DND-41 (cell line): ENCODE measurements around the gene CDC42EP1.

ENCODE experiments used
- ATAC-seq: fragments of 200-7000 bp; cut with Tn5 transposase; 3 replicates; pipeline ENCODE4 v1.9.1; 2021; ENCODE audit warnings: low read depth; ENCODE audit not compliant: insufficient read depth
- DNase-seq: peaks from one replicate; pipeline ENCODE4 v3.0.0-alpha.2; 2020
- H2AFZ ChIP-seq: 2 replicates; pipeline ENCODE4 v1.6.0; 2012; ENCODE audit warnings: low read depth, low read length
- H3K27ac ChIP-seq: 2 replicates; pipeline ENCODE4 v1.5.1; 2012; ENCODE audit warnings: low read length, inconsistent platforms
- H3K27me3 ChIP-seq: fragments of 200-600 bp; sonication (generic); 2 replicates; pipeline ENCODE4 v1.6.0; 2012; ENCODE audit warnings: low read length, mild to moderate bottlenecking, inconsistent platforms; ENCODE audit not compliant: insufficient read depth, poor library complexity
- H3K36me3 ChIP-seq: 2 replicates; pipeline ENCODE4 v1.5.1; 2012; ENCODE audit warnings: low read length, inconsistent platforms; ENCODE audit not compliant: insufficient read depth
- H3K4me1 ChIP-seq: 2 replicates; pipeline ENCODE4 v1.5.1; 2012; ENCODE audit warnings: mild to moderate bottlenecking, low read length; ENCODE audit not compliant: insufficient read depth
- H3K4me2 ChIP-seq: 2 replicates; pipeline ENCODE4 v1.6.0; 2012; ENCODE audit warnings: mild to moderate bottlenecking, moderate library complexity, low read length, inconsistent platforms; ENCODE audit not compliant: insufficient read depth
- H3K4me3 ChIP-seq, 2 experiments: fragments of 200-600 bp in 1 of 2; shearing (Covaris generic) in 1 of 2; 2 replicates each; pipeline ENCODE4 v1.5.1; 2012 to 2016; ENCODE audit warnings: inconsistent platforms in 2 of 2, low read length in 2 of 2, mild to moderate bottlenecking in 2 of 2, low read depth in 1 of 2, moderate library complexity in 1 of 2
- H3K79me2 ChIP-seq: 2 replicates; pipeline ENCODE4 v1.6.0; 2012; ENCODE audit warnings: low read length, inconsistent platforms; ENCODE audit not compliant: insufficient read depth
- H3K9ac ChIP-seq: 2 replicates; pipeline ENCODE4 v1.6.0; 2012; ENCODE audit warnings: low read depth, mild to moderate bottlenecking, inconsistent platforms, low read length, moderate library complexity
- H3K9me3 ChIP-seq: 2 replicates; pipeline ENCODE4 v1.5.1; 2012; ENCODE audit warnings: low read length, moderate library complexity, mild to moderate bottlenecking, inconsistent platforms; ENCODE audit not compliant: insufficient read depth, severe bottlenecking
- H4K20me1 ChIP-seq: 2 replicates; pipeline ENCODE4 v1.6.0; 2012; ENCODE audit warnings: low read length; ENCODE audit not compliant: insufficient read depth
- EZH2 ChIP-seq: IDR thresholded peaks from 3 replicates; pipeline ENCODE4 v1.6.1; 2012; ENCODE audit warnings: borderline replicate concordance, low read depth, mild to moderate bottlenecking, moderate library complexity, low read length, inconsistent platforms; ENCODE audit not compliant: severe bottlenecking
- TF ChIP-seq, protein P1 (sequence below): IDR thresholded peaks from 2 replicates; pipeline ENCODE4 v1.5.1; 2012; ENCODE audit warnings: borderline replicate concordance, low read length, moderate library complexity, mild to moderate bottlenecking; ENCODE audit not compliant: poor library complexity, severe bottlenecking; ENCODE audit errors: extremely low read depth

The CDC42EP1 gene

DNA sequence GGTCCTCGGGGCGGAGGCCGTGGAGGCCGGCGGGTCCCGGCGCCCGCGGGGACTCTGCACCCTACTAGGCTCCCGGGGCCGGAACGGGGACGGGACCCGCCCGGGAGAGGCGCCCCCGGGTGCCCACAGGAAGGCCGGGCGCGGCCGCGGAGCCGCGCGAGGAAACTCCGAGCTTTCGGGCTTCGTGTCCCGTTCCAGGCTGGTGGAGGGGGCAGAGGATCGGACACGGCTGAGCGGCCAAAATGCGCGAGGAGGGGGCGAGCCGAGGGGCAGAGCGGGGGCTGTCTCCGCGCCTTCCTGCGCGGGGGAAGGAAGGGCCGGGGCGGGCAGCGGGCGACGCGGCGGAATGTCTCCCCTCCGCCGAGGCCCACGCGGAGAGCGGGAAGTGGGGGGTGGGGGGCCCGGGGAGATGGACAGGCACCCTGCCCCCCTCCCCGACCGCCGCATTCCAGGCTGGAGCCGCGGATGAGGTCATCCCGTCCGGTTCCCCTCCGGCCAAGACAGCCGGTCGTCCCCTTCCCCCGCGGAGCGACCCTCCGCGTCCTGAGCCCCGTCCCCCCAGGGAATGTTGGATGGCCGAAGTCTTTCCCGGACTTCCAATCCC is 430 bp downstream of the CDC42EP1 start:
- H2AFZ ChIP-seq: no peak overlapping the region
- no peaks in the 10 kb centered on the region for H3K4me1 ChIP-seq
- no peak overlapping the region for H3K9ac ChIP-seq

GRCh38 chr22:37561212-37562048 is 1.1 kb downstream of the CDC42EP1 start:
- Histone ChIP-seq H2AFZ (no peak overlapping the region), H3K4me2 (no peak overlapping the region), H3K4me1 (peaks cover 3% of the 10 kb centered on the region; the same call in 1 of the 2 replicates), H3K9me3 (no peaks in the 10 kb centered on the region), H3K27me3 (peaks cover 5% of the 10 kb centered on the region), H3K4me3 (no peak overlapping the region), H3K79me2 (no peaks in the 10 kb centered on the region), H3K36me3 (no peaks in the 10 kb centered on the region), H3K9ac (no peak overlapping the region), H3K27ac (no peak overlapping the region), H4K20me1 (peaks cover 15% of the 10 kb centered on the region)
- no peak for TF ChIP-seq EZH2
- TF ChIP-seq, protein P1, sequence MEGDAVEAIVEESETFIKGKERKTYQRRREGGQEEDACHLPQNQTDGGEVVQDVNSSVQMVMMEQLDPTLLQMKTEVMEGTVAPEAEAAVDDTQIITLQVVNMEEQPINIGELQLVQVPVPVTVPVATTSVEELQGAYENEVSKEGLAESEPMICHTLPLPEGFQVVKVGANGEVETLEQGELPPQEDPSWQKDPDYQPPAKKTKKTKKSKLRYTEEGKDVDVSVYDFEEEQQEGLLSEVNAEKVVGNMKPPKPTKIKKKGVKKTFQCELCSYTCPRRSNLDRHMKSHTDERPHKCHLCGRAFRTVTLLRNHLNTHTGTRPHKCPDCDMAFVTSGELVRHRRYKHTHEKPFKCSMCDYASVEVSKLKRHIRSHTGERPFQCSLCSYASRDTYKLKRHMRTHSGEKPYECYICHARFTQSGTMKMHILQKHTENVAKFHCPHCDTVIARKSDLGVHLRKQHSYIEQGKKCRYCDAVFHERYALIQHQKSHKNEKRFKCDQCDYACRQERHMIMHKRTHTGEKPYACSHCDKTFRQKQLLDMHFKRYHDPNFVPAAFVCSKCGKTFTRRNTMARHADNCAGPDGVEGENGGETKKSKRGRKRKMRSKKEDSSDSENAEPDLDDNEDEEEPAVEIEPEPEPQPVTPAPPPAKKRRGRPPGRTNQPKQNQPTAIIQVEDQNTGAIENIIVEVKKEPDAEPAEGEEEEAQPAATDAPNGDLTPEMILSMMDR: peak; percentile 62
- ATAC-seq: peak; percentile 55; the same call in 1 of the 3 replicates
- peak; percentile 56 for DNase-seq

More for the DNA sequence above, 430 bp downstream of the CDC42EP1 start:
- Histone ChIP-seq H4K20me1 (0 out of 2 replicates have a peak, but pooled peaks cover 7% of the 10 kb centered on the region), H3K36me3 (no peaks in the 10 kb centered on the region), H3K4me2 (no peak overlapping the region), H3K9me3 (no peaks in the 10 kb centered on the region), H3K4me3 (no peak overlapping the region), H3K79me2 (no peaks in the 10 kb centered on the region), H3K27ac (no peak overlapping the region), H3K27me3 (peaks cover 2% of the 10 kb centered on the region)
- DNase-seq (no peak), ATAC-seq (no peak)
- TF ChIP-seq, protein P1: no peak
- no peak for TF ChIP-seq EZH2

- no peak overlapping the region for H3K4me3 ChIP-seq
- H3K27ac ChIP-seq: no peak overlapping the region
- no peak for ATAC-seq
- no peak overlapping the region for H3K4me2 ChIP-seq
- peaks cover 11% of the 10 kb centered on the region for H3K4me1 ChIP-seq
- DNase-seq: no peak
- H3K9ac ChIP-seq: no peak overlapping the region
- H3K79me2 ChIP-seq: no peaks in the 10 kb centered on the region
- H2AFZ ChIP-seq: no peak overlapping the region
- TF ChIP-seq, protein P1: no peak
- peaks cover 7% of the 10 kb centered on the region for H3K27me3 ChIP-seq
- H4K20me1 ChIP-seq: peaks cover 22% of the 10 kb centered on the region
- no peaks in the 10 kb centered on the region for H3K9me3 ChIP-seq
- no peaks in the 10 kb centered on the region for H3K36me3 ChIP-seq
These were observed 2.0 kb downstream of the CDC42EP1 start for GRCh38 chr22:37562049-37562875.
